HG02885 (cell line): Measurements from ENCODE around the gene ME1.
"Not testable (repeated sequence)": the region's sequence is repeated elsewhere in the genome, so short reads cannot be mapped to it uniquely, and the experiment has no call there.

Experiments
- ATAC-seq: cut with Tn5 transposase; IDR thresholded peaks from one replicate; pipeline ENCODE4 v1.9.1; 2021; ENCODE audit warnings: mild to moderate bottlenecking; ENCODE audit not compliant: unreplicated experiment, poor library complexity

The ME1 gene

DNA sequence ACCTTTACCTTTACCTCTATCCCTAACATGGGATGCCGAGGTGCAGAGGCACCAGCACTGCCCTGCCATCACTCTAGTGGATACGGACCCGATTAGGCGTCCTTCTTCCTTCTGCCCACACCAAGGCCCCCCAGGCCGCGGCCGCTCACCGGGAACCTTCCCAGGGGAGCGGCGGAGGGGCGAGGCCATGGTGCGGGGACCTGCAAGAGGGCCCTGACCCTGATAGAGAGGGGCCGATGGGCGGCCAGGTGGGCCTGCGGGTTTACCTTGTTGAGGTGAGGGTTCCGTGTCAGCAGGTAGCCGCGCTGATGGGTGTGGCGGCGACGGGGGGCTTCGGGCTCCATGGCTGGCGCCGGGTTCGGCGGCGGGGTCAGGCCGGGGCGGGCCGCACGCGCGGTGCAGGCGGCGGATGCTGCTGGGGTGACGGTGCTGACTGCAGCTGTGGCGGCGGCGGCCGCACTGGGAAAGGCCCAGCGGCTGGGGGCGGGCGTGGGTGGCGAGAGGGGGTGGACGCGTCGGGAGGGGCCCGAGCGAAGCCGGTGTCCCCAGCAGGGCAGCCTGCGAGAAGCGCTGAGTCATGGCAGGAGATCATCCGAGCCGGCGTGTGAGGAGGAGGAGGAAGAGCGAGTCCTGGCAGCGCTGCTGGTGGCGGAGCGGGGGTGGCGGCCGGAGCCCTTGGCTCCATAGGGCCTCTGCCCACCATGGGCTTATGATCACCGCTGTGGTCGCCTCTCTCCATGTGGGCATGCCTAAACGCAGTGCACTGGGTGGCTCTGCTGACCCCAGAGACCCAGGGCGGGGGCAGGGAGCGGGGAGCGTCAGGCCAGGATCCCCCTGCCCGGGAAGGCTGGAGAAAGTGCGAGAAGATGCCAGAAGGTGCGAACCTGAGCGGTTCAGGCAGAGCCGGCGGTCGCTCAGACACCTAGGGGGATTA, at the start of gene ME1:
Gene ME1 (minus strand): TSS at position 441 of the 934 bp plus-strand sequence. CDS start 97 bp downstream, at position 344.
- ATAC-seq: peak; percentile 80

DNA sequence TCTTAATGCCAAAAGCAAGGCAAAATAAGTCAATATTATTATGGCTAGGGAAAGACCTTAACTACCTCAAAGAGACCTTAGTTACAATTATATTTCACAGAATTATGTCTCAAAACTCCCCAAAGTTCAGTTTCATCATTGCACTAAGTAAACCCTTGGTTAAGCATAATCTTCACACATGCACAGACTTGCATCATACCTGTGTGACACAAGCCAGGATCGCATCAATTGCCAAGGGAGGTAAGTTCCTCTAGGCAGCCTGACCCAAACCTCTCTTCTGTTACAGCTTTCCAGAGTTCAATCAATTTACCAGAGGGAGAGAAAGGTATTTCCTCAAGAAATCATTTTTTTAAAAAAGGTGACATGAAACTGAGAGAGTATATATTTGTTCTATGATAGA, 49.6 kb upstream of the ME1 start:
- ATAC-seq: no peak

DNA sequence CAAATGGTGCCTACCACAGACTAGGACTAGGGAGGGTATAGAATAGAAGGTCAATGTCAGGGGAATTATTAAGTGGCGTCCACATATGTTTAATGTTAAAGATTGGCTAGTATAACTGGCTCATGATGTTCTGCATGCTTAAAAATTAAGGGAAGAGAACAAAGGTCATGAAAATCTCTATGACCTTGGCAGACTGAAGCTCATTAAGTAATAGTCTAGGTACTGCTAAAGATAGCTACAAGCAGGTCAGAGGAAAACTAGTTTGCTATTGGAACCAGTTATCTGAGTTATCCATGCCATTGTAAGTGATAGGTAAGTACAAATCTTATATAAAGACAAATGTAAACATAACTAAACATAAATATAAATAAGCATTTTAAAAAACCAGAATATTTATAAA, 48.5 kb upstream of the ME1 start:
- no peak for ATAC-seq

DNA sequence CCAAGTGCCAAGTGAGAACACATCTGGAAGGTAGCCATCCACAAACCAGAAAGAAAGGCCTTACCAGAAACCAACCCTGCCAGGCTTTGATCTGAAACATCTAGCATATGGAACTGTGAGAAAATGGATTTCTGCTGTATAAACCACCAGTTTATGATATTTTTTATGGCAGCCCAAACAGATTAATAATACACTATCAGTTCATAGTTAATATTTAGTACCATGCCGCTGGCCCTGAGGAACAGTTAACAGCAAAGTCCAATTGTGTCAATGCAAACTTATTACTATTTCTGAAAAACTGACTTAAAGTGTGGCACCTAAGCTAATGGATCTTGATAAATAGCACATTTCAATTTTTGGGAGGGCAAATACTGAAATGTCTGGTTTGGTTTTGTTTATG, 46.1 kb upstream of the ME1 start:
- no peak for ATAC-seq

DNA sequence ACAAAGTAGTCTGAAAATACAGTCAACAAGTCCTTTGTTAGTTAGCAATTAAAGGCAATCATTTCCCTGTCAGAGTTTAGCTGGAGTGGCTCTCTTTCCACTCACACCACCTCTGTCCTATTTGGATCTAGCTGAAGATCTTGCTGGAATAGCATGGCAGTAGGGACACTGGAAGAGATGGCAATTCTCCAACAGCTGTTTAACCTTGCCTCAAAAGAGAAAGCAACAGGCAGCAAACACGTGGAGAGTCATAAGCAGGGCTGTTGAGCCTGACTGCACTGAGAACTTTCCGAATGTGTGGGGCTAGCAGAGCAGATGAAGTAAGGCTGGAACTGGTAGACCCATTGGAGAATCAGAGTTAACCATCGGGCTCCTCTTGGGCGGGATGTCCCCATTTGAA, 43.5 kb upstream of the ME1 start:
- no peak for ATAC-seq

DNA sequence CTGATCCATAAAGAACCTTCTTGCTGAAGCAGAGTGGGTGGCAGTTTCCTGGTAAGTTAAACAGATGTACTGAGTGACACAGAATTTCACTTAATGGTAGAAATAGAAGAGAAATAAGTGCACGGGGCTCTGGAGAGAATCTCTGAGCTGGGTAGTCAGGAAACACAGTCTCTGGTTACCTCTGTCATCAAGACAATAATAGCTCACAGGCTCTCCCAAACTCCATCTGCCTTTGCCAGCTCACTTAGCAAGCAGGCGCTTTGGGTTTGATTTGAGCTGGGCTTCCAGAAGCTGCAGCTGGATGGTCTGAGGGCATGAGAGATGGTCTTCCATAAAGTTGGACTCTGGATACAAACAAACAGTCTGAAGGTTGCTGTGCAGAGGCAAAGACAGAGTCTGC, 41.9 kb upstream of the ME1 start:
- no peak for ATAC-seq

DNA sequence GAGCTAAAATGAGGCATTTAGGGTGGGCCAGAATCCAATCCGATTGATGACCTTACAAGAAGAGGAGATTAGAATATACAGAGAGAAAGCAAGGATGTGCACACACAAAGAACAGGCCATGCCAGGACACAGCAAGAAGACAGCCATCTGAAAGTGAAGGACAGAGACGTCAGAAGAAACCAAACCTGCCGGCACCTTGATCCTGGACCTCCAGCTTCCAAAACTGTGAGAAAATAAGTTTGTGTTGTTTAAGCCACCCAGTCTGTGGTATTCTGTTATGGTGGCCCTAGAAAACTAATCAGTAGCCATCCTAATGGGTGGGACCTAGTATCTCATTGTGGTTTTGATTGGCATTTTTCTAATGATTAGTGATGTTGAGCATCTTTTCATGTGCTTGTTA, 39.7 kb upstream of the ME1 start:
- ATAC-seq: no peak

DNA sequence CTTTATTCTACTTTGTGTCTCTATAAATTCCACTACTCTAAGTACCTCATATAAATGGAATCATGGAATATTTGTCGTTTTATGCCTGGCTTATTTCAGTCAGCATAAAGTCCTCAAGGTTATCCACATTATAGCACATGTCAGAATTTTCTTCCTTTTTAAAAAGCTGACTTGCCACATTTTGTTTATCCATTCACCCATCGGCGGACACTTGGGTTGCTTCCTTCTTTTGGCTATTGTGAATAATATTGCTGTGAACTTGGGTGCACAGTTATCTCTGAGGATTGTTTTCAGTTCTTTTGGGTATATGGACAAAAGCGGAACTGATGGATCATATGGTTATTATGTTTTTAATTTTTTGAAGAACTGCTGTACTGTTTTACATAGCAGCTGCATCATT, 39.1 kb upstream of the ME1 start:
- ATAC-seq: no peak

DNA sequence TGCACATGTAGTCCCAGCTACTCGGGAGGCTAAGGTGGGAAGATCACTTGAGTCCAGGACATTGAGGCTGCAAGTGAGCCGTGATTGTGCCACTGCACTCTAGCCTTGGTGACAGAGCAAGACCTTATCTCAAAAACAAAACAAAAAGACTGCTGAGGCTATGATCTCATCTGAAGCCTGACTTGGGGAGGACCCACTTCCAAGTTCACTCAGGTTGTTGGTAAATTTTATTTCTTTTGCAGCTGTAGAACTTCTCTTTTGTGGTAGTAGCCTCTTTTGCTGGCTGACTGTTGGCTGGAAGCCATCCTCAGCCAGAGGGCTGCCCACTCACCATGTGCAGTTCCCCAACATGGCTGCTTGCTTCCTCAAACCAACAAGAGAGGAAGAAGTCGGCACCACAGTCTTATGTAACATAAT, 36.8 kb upstream of the ME1 start:
- no peak for ATAC-seq

DNA sequence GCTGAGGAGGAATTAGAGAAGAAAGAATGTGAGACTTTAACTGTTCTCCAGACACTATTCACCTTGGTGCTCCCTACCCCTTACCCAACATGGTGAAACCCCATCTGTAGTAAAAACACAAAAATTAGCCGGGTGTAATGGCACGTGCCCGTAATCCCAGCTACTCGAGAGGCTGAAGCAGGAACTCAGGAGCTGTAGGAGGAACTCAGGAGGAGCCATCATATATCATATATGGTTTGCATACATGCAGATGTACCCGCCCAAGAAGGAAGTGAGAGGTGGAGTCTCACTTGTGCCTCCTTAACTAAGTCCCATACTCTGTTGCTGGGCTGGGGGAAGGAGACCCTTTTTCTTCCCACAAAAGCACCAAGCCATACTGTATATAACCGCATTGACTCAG, 35.5 kb upstream of the ME1 start:
- ATAC-seq: no peak

DNA sequence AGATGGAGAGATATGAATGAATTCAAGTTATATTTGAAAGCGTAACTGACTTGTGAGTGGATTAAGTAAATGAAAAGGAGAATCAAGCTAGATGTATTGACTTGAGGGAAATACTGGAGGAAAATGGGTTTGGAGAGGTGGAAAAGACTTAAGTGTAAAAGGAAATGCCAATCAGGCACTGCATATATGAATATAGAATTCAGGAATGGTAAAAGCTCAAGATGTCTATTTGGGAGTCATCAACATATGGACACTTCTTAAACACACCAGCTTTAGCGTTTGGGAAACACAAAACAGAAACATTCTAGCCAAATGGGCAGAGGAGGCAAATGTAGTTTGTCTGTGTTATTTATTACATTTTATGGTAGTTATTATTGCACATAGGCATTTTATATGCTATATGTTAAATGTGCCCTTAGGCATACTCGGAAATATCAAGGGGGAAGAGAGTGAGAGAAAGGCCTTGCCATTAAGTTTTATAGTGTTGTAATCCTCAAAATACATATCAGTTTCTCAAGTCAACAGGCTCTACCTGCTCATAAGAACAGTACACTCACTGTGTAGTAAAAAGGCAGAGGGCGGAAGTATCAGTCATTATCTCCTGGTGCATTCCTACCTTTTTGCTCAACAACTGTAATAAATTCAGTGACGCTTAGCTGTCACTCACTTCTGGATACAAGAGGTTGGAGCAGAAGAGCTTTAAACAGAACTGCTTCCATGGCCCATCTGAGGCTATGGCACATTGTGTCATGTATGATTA, 33.7 kb upstream of the ME1 start:
- no peak for ATAC-seq

DNA sequence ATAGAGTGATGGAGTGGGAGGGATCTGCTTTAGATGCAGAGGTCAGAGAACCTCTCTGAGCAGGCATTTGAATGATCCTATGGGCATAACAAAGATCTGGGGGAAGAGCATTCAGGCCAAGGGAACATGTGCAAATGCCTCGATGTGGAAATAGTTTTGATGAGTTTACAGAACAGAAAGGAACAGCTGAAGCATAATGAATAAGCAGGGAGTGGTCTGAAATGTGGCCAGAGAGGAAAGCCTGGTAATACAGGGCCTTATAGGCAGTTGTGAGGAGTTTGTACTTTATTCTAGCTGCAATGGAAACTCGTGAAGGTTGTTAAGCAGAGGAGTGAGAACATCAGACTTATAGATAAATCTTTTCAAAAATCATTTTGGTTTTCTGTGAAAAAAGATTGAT, 33.0 kb upstream of the ME1 start:
- ATAC-seq: no peak

DNA sequence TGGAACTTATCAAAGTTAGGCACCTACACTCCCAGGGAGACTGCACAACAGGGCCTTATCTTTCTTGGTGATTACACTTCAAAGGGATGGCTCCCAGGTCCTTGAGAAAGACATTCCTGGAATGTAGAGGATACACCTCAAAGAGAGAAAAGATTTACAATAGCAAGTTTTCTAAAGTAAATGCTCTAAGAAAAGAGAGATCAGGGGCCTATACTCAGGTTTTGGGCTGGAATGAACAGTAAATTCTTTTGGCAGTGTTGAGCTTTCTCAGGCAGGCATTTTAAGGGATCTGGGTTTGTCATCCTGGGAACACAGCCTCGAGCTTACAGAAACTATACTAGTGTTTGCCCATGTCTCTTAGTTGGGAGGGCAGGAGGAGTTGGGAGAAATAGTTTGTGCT, 31.7 kb upstream of the ME1 start:
- ATAC-seq: no peak

DNA sequence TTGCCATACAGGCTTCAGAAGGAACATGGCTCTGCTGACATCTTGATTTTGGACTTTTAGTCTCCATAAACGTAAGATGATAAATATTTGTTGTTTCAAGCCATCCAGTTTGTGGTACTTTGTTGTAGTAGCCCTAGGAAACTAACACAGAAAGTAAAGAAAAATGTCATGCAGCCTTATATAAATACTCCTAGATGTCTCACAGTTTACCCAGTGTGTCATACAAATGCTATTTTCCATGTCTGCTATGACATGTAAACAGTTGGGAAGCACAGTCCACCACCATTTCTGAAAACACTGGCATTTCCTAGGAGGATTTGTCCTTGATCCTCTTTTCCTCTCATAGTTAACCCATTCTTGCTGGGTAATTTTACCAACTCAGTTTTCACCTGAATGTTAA, 30.6 kb upstream of the ME1 start:
- no peak for ATAC-seq

DNA sequence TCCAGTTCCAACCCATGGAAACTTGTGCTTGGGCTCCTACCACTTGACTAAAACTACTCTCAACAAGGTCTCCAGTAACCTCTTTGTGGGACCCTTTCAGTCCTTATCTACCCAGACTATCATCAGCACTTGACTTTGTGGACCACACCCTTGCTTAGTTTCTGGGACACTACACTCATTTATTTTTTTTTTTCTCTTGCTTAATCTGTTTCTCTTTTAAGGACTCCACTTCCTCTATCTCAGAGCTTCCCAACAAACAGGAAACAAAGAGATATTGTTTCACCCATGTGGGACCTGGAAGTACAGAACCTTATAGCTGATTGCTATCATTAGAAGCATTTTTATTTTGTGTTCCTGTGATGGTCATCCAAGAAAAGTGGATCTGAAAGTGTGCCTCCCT, 28.8 kb upstream of the ME1 start:
- no peak for ATAC-seq

DNA sequence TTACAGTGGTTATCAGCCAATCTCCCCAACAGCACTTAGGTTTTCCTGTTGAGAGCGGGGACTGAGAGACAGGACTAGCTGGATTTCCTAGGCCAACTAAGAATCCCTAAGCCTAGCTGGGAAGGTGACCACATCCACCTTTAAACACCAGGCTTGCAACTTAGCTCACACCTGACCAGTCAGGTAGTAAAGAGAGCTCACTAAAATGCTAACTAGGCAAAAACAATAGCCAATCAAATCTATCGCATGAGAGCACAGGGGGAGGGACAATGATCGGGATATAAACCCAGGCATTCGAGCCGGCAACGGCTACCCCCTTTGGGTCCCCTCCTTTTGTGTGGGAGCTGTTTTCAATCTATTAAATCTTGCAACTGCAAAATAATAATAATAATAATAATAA, 19.2 kb upstream of the ME1 start:
- not testable (repeated sequence) for ATAC-seq

DNA sequence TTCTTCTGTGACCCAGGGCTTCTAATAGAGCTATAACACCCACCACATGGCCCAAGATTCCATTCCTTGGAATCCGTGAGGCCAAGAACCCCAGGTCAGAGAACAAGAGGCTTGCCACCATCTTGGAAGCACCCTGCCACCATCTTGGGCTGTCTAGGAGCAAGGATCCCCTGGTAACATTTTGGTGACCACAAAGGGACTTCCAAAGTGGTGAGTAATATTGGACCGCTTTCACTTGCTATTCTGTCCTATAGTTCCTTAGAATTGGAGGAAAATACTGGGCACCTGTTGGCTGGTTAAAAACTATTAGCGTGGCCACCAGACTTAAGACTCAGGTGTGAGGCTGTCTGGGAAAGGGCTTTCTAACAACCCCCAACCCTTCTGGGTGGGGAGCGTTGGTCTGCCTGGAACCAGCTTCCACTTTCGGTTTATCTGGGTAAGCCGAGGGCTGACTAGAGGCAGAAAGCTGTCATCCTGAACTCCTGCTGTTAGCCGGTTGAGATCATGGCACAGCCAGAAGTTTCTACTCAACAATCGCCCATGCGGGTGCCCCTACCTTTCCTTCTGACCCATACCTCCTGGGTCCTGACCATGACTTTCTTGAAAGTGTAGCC, 13.3 kb upstream of the ME1 start:
- ATAC-seq: not testable (repeated sequence)

DNA sequence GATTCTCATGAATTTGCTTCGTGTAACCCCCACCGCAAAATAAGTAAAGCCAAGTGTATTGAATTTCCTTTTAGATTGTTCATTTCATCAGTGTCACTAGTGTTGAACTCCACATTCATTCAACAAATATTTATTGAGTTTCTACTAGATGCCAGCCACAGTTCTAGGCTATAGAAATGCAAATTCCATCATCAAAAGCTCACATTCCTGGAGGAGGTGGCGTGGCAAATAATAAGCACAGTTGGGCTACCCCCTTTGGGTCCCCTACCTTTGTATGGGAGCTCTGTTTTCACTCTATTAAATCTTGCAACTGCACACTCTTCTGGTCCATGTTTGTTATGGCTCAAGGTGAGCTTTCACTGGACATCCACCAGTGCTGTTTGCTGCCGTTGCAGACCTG, 12.7 kb upstream of the ME1 start:
- ATAC-seq: no peak

DNA sequence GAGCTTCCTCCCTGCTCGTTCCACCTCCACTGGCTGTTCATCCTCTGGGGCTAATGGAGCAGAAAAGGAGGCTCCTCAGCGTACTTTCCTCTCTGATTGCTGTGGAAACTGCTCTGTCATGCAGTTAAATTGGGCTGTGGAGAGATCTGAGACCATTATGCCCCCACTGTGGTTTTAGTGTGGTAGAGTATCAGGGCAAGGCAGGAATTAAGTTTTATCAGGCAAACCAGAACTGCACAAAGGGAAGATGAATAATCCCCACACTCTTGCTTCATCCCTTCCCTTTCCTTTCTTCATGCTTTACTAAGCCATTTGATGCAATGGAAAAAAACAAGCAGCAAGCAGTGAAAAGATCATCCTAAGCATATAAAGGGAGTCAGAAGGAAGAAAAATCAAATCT, 11.9 kb upstream of the ME1 start:
- no peak for ATAC-seq

DNA sequence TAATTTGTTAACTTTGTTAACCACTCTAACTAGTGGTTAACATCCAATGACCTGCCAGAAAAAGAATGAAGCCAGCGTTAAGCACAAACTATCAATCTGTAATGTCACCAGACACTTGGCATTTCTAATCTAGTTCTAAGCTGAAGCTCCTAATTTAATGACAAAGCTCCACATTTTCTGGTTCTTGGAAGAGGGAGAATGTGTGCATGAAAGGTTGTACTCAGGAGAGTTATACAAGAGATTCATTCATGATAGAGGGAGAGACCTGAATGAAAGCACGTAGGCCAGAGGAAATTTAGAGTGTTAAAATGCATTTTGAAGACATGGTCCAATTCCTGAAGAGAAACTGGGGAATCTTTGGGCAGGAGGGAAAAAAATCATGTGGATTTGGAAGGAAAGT, 8.3 kb upstream of the ME1 start:
- ATAC-seq: no peak

DNA sequence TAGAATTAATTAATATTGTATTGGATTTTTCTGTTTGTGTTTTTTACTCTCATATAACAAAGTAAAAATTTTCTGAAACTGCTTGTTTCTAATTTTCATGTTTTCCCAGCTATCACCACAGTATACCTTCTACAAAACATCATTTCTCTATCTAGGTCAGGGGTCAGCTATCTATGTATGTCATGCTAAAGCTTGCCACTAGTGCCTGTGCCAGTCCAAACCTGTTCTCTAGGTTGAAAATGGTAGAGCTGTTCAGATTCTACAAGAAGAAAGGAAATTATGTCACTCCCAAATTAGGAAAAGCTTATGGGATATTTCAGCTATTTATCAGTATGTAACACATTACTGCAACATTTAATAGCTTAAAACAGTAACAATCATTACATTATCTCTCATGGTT, 5.8 kb upstream of the ME1 start:
- ATAC-seq: no peak
